GM12878 (cell line): ENCODE data around the gene ATP5PD.

ENCODE experiments used
- CBX5 ChIP-seq: sonication (generic); IDR thresholded peaks from 2 replicates; pipeline ENCODE4 v1.6.1; 2016; ENCODE audit warnings: low read depth, moderate library complexity, mild to moderate bottlenecking, inconsistent platforms
- CHD4 ChIP-seq: fragments of 200-600 bp; sonication (generic); IDR thresholded peaks from 2 replicates; pipeline ENCODE4 v1.6.1; 2016; ENCODE audit warnings: mild to moderate bottlenecking
- CTCF ChIP-seq, 3 experiments: IDR thresholded peaks in 2 of 3; conservative IDR thresholded peaks in 1 of 3; 2 replicates each; pipeline ENCODE4 v1.5.1; 2011; ENCODE audit warnings: low read depth in 3 of 3, low read length in 3 of 3, mild to moderate bottlenecking in 3 of 3, control low read depth in 2 of 3, moderate library complexity in 2 of 3, inconsistent platforms in 1 of 3, mixed read lengths in 1 of 3; ENCODE audit not compliant: control insufficient read depth in 2 of 3, insufficient read depth in 1 of 3; ENCODE audit errors: extremely low read depth in 1 of 3
- IRF4 ChIP-seq: IDR thresholded peaks from 2 replicates; pipeline ENCODE4 v1.6.1; 2011; ENCODE audit warnings: low read depth, low read length
- NRF1 ChIP-seq: conservative IDR thresholded peaks from 2 replicates; pipeline ENCODE4 v1.6.1; 2011; ENCODE audit warnings: mild to moderate bottlenecking, low read depth, low read length, improper control_type of control experiment
- SIN3A ChIP-seq: IDR thresholded peaks from 2 replicates; pipeline ENCODE4 v1.6.1; 2012; ENCODE audit warnings: low read depth, low read length, improper control_type of control experiment
- SRF ChIP-seq, 2 experiments: IDR thresholded peaks; 2 replicates each; pipeline ENCODE4 v1.6.1; 2011; ENCODE audit warnings: low read depth in 2 of 2, low read length in 2 of 2, mild to moderate bottlenecking in 1 of 2, moderate library complexity in 1 of 2

- TF ChIP-seq CBX5 (no peak), CTCF (IDR thresholded peaks at IDR 0.05 in 2 of 3, conservative IDR thresholded peaks at IDR 0.05 in 1 of 3; ENCODE audit: control insufficient read depth in 2 of 3, extremely low read depth in 1 of 3, insufficient read depth in 1 of 3, low read depth in 3 of 3, low read length in 3 of 3) (no peak), NRF1 (no peak), SIN3A (no peak), SRF (IDR thresholded peaks at IDR 0.05; ENCODE audit: low read depth in 2 of 2, low read length in 2 of 2) (no peak), IRF4 (no peak), CHD4 (no peak)
Measured at GRCh38 chr17:75065562-75066151, 18.9 kb upstream of the ATP5PD start.
